Suprapubic skin (tissue), 4 donors: ENCODE data around the gene ANKRD66.

ENCODE experiments used
- POLR2A ChIP-seq, 2 donors: fragments of 450-650 bp; IDR thresholded peaks; one replicate each; pipeline ENCODE4 v1.6.1; 2017; ENCODE audit warnings: antibody characterized with exemption in 2 of 2, mild to moderate bottlenecking in 2 of 2, moderate library complexity in 2 of 2
- POLR2AphosphoS5 ChIP-seq, 3 donors: sonication (generic); formaldehyde crosslinking; IDR thresholded peaks; one replicate each; pipeline ENCODE4 v1.6.1; 2017; ENCODE audit warnings: antibody characterized with exemption in 3 of 3
- TF ChIP-seq, protein P1 (sequence below), 2 donors: fragments of 200-600 bp in 1 of 2; fragments of 450-650 bp in 1 of 2; sonication (generic) in 1 of 2; IDR thresholded peaks; one replicate each; pipeline ENCODE4 v1.5.1; 2016 to 2019; ENCODE audit warnings: antibody characterized with exemption in 2 of 2, mild to moderate bottlenecking in 1 of 2, moderate library complexity in 1 of 2

DNA sequence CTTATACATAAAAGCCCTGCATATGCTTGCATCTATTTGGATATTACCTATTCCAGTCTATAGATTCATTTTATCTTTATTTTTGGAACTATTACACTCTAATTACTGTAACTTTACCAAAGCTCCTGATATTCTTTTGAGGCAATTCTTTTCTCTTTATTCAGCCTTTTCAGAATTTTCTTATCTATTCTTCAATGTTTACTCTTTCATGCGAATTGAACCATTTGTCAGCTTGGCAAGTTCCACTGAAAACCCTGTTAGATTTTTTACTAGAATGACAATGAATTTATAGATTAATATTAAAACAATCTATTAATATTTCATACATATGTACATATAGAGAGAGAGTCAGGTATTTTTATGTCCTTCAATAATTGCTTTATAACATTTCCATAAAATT is 45.9 kb downstream of the ANKRD66 start:
- TF ChIP-seq POLR2A (IDR thresholded peaks at IDR 0.05) (no peak), POLR2AphosphoS5 (IDR thresholded peaks at IDR 0.05) (no peak)
- TF ChIP-seq, protein P1, sequence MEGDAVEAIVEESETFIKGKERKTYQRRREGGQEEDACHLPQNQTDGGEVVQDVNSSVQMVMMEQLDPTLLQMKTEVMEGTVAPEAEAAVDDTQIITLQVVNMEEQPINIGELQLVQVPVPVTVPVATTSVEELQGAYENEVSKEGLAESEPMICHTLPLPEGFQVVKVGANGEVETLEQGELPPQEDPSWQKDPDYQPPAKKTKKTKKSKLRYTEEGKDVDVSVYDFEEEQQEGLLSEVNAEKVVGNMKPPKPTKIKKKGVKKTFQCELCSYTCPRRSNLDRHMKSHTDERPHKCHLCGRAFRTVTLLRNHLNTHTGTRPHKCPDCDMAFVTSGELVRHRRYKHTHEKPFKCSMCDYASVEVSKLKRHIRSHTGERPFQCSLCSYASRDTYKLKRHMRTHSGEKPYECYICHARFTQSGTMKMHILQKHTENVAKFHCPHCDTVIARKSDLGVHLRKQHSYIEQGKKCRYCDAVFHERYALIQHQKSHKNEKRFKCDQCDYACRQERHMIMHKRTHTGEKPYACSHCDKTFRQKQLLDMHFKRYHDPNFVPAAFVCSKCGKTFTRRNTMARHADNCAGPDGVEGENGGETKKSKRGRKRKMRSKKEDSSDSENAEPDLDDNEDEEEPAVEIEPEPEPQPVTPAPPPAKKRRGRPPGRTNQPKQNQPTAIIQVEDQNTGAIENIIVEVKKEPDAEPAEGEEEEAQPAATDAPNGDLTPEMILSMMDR (IDR thresholded peaks at IDR 0.05): no peak
